Neural cell (in vitro differentiated cells): Measurements from ENCODE around the gene TMEM116.

Experiments
- CTCF ChIP-seq: fragments of 450-650 bp; IDR thresholded peaks from 2 replicates; pipeline ENCODE4 v1.5.1; 2014; ENCODE audit warnings: antibody characterized with exemption, mild to moderate bottlenecking, moderate library complexity; ENCODE audit not compliant: poor library complexity, severe bottlenecking
- EZH2 ChIP-seq: fragments of 200-600, 300-800 bp; shearing (Covaris generic), sonication (generic); IDR thresholded peaks from 2 replicates; pipeline ENCODE4 v1.6.1; 2014; ENCODE audit warnings: antibody characterized with exemption, low read length, borderline replicate concordance, mild to moderate bottlenecking; ENCODE audit not compliant: insufficient read depth, poor library complexity, severe bottlenecking
- POLR2AphosphoS5 ChIP-seq: IDR thresholded peaks from 2 replicates; pipeline ENCODE4 v1.6.1; 2012
- TAF1 ChIP-seq: IDR thresholded peaks from 2 replicates; pipeline ENCODE4 v1.6.1; 2012; ENCODE audit warnings: low read depth

DNA sequence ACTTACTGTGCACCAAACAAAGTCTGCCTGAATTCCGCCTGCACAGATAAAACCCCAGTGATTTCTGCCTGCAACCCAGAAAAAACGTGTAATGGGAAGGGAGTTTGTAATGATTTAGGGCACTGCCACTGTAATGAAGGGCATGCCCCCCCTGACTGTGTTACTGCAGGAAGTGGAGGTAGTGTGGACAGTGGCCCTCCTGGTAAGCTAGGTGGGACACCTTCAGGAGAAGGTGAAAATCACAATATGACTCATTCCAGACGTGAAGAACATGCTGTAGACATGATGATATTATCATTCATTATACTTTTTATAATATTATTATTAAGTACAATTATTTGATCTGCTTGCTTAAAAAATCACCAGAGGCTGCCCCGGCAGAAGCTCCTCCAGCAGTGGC, 111.8 kb downstream of the TMEM116 start:
- TF ChIP-seq TAF1 (no peak), POLR2AphosphoS5 (no peak), CTCF (no peak), EZH2 (no peak)
